GM23338 (cell line): ENCODE data around the gene EVC. TPM values are rescaled to one million over a fixed set of nuclear protein-coding genes. Genes with fewer than 3 reads are reported as not detected.

Experiments
- ATAC-seq: fragments of 200-7000 bp; cut with Tn5 transposase; 3 replicates; pipeline ENCODE4 v1.9.1; 2020
- DNase-seq: peaks from one replicate; pipeline ENCODE4 v3.0.0-alpha.2; 2015; ENCODE audit warnings: low spot score
- H2AFZ ChIP-seq: fragments of 200-600 bp; sonication (generic); 2 replicates; pipeline ENCODE4 v1.8.0; 2016; ENCODE audit warnings: antibody characterized with exemption, mild to moderate bottlenecking, moderate library complexity
- H3F3A ChIP-seq: fragments of 200-600 bp; sonication (generic); replicated peaks from 2 replicates; pipeline ENCODE4 v1.8.0; 2017; ENCODE audit warnings: antibody characterized with exemption, mixed run types, low read depth
- H3K27ac ChIP-seq: fragments of 200-600 bp; sonication (generic); 2 replicates; pipeline ENCODE4 v1.6.1; 2016; ENCODE audit warnings: low read depth
- H3K27me3 ChIP-seq: fragments of 200-600 bp; sonication (generic); 2 replicates; pipeline ENCODE4 v1.8.0; 2016; ENCODE audit warnings: mild to moderate bottlenecking, mixed run types, moderate library complexity; ENCODE audit not compliant: insufficient read depth
- H3K36me3 ChIP-seq: fragments of 200-600 bp; sonication (generic); 2 replicates; pipeline ENCODE4 v1.8.0; 2016; ENCODE audit warnings: mild to moderate bottlenecking; ENCODE audit not compliant: insufficient read depth
- H3K4me1 ChIP-seq: fragments of 200-600 bp; sonication (generic); 2 replicates; pipeline ENCODE4 v1.8.0; 2016; ENCODE audit warnings: mild to moderate bottlenecking, moderate library complexity; ENCODE audit not compliant: insufficient read depth
- H3K4me2 ChIP-seq: fragments of 200-600 bp; sonication (generic); 2 replicates; pipeline ENCODE4 v1.7.1; 2017; ENCODE audit warnings: mixed run types
- H3K4me3 ChIP-seq: fragments of 200-600 bp; sonication (generic); 2 replicates; pipeline ENCODE4 v1.6.1; 2016; ENCODE audit warnings: mixed run types
- H3K79me2 ChIP-seq: fragments of 200-600 bp; sonication (generic); replicated peaks from 2 replicates; pipeline ENCODE4 v1.8.0; 2017; ENCODE audit warnings: mild to moderate bottlenecking; ENCODE audit not compliant: insufficient read depth
- H3K9me2 ChIP-seq: fragments of 200-600 bp; sonication (generic); 2 replicates; pipeline ENCODE4 v1.8.0; 2017; ENCODE audit not compliant: insufficient read depth
- H4K20me1 ChIP-seq: fragments of 200-600 bp; sonication (generic); replicated peaks from 2 replicates; pipeline ENCODE4 v1.8.0; 2017; ENCODE audit warnings: mild to moderate bottlenecking; ENCODE audit not compliant: insufficient read depth
- H3K27ac Mint-ChIP-seq: 2 replicates; pipeline ENCODE4 v1.8.0; 2020; ENCODE audit warnings: inconsistent platforms, mild to moderate bottlenecking, moderate library complexity, mixed read lengths
- H3K27me3 Mint-ChIP-seq: 3 replicates; pipeline ENCODE4 v1.8.0; 2022; ENCODE audit warnings: low read depth, mild to moderate bottlenecking, moderate library complexity, mixed read lengths, inconsistent platforms; ENCODE audit not compliant: insufficient read depth, poor library complexity
- H3K36me3 Mint-ChIP-seq: 3 replicates; pipeline ENCODE4 v1.8.0; 2021; ENCODE audit warnings: low read depth, mild to moderate bottlenecking, inconsistent platforms, moderate library complexity, mixed read lengths
- H3K4me1 Mint-ChIP-seq: 3 replicates; pipeline ENCODE4 v1.8.0; 2020; ENCODE audit warnings: mild to moderate bottlenecking, inconsistent platforms, mixed read lengths
- H3K4me3 Mint-ChIP-seq: 3 replicates; pipeline ENCODE4 v1.8.0; 2021; ENCODE audit warnings: moderate library complexity, mild to moderate bottlenecking, inconsistent platforms, mixed read lengths
- H3K9me3 Mint-ChIP-seq: 3 replicates; pipeline ENCODE4 v1.8.0; 2020; ENCODE audit warnings: moderate library complexity, mild to moderate bottlenecking, inconsistent platforms, mixed read lengths
- CREB1 ChIP-seq: fragments of 250-450 bp; sonication (Bioruptor Pico); IDR thresholded peaks from 2 replicates; pipeline ENCODE4 v1.5.0; 2020; ENCODE audit warnings: low read depth, mild to moderate bottlenecking, moderate library complexity
- CTCF ChIP-seq, 2 experiments: fragments of 200-600 bp in 1 of 2; sonication (generic) in 1 of 2; conservative IDR thresholded peaks; 2 replicates each; pipeline versions ENCODE4 v1.5.1 to v1.6.1; 2016 to 2017; ENCODE audit warnings: antibody characterized with exemption in 2 of 2, low read depth in 2 of 2, mild to moderate bottlenecking in 2 of 2, moderate library complexity in 1 of 2
- ETS1 ChIP-seq: IDR thresholded peaks from 2 replicates; pipeline ENCODE4 v1.6.1; 2016; ENCODE audit warnings: antibody characterized with exemption
- EZH2 ChIP-seq: fragments of 200-600 bp; sonication (generic); IDR thresholded peaks from one replicate; pipeline ENCODE4 v1.8.0; 2017; ENCODE audit warnings: antibody characterized with exemption, mild to moderate bottlenecking, low read depth; ENCODE audit not compliant: unreplicated experiment
- NANOG ChIP-seq: IDR thresholded peaks from 2 replicates; pipeline ENCODE4 v1.6.1; 2016; ENCODE audit warnings: antibody characterized with exemption, borderline replicate concordance
- POLR2AphosphoS5 ChIP-seq: IDR thresholded peaks from 2 replicates; pipeline ENCODE4 v1.6.1; 2016; ENCODE audit warnings: antibody characterized with exemption, low read depth
- REST ChIP-seq: IDR thresholded peaks from one replicate; pipeline ENCODE4 v1.6.1; 2018; ENCODE audit warnings: antibody characterized with exemption; ENCODE audit not compliant: unreplicated experiment
- STAT1 ChIP-seq: IDR thresholded peaks from one replicate; pipeline ENCODE4 v1.6.1; 2016; ENCODE audit warnings: antibody characterized with exemption; ENCODE audit not compliant: unreplicated experiment
- ZNF114 ChIP-seq: fragments of 250-450 bp; sonication (Bioruptor Pico); IDR thresholded peaks from 2 replicates; pipeline ENCODE4 v1.5.0; 2020; ENCODE audit warnings: mild to moderate bottlenecking, moderate library complexity
- ZNF331 ChIP-seq: fragments of 250-450 bp; sonication (Bioruptor Pico); IDR thresholded peaks from 2 replicates; pipeline ENCODE4 v1.5.0; 2020; ENCODE audit warnings: low read depth, mild to moderate bottlenecking, moderate library complexity
- ZNF462 ChIP-seq: fragments of 250-450 bp; sonication (Bioruptor Pico); IDR thresholded peaks from 2 replicates; pipeline ENCODE4 v1.5.0; 2020; ENCODE audit warnings: mild to moderate bottlenecking, moderate library complexity
- polyA plus RNA-seq: library from polyadenylated mRNA; unstranded; fragments of >200 nt; fragmentation: Nextera tagmentation; extraction: Ambion mirVana; gene quantifications from 2 replicates; pipeline ENCODE4 v1.2.1, GENCODE V29; 2016
- total RNA-seq: library from RNA; depleted of rRNA; stranded (reverse); fragments of >200 nt; shearing (Covaris generic); gene quantifications from 2 replicates; pipeline ENCODE4 v1.2.3, GENCODE V29; 2014

EVC gene
- total and polyA plus RNA-seq, 2 experiments from 2014 or later: 1.7 to 12.8 TPM

- Histone ChIP-seq H4K20me1 (no peaks in the 10 kb centered on the region), H3K27me3 (no peaks in the 10 kb centered on the region), H3K36me3 (peaks cover 5% of the 10 kb centered on the region), H3F3A (no peaks in the 10 kb centered on the region), H3K4me2 (no peak overlapping the region), H3K27ac (no peak overlapping the region), H3K9me2 (no peaks in the 10 kb centered on the region), H3K4me1 (no peaks in the 10 kb centered on the region), H2AFZ (no peak overlapping the region), H3K4me3 (no peak overlapping the region), H3K79me2 (no peaks in the 10 kb centered on the region)
- DNase-seq: no peak
- Mint-ChIP-seq H3K4me3 (no peak overlapping the region), H3K27me3 (peaks cover 2% of the 10 kb centered on the region), H3K36me3 (peaks cover 22% of the 10 kb centered on the region), H3K4me1 (peaks cover 11% of the 10 kb centered on the region), H3K27ac (no peak overlapping the region; the same call in 1 of the 2 replicates), H3K9me3 (no peaks in the 10 kb centered on the region)
- TF ChIP-seq NANOG: no peak
- no peak for TF ChIP-seq POLR2AphosphoS5
- TF ChIP-seq ZNF462 (CRISPR knock-in tag): no peak
- no peak for TF ChIP-seq REST
- no peak for TF ChIP-seq CTCF (conservative IDR thresholded peaks at IDR 0.05; ENCODE audit: low read depth in 2 of 2)
- TF ChIP-seq ZNF331 (CRISPR knock-in tag): no peak
- TF ChIP-seq CREB1 (CRISPR knock-in tag): no peak
- no peak for TF ChIP-seq EZH2
- TF ChIP-seq ZNF114: no peak
- no peak for TF ChIP-seq STAT1
- no peak for TF ChIP-seq ETS1
- no peak for ATAC-seq
Measured at GRCh38 chr4:5683566-5683965, 27.4 kb upstream of the EVC start.
